CD14-positive monocyte (primary cell): ENCODE measurements around the gene MAST4. TPM values are rescaled to one million over a fixed set of nuclear protein-coding genes. Genes with fewer than 3 reads are reported as not detected.

ENCODE experiments used
- DNase-seq, 3 donors: peaks; one replicate each; pipeline ENCODE4 v3.0.0-alpha.2; 2011 to 2022
- H2AFZ ChIP-seq: 2 replicates; pipeline ENCODE4 v1.6.0; 2012; ENCODE audit warnings: mild to moderate bottlenecking, low read depth, low read length, inconsistent platforms; ENCODE audit not compliant: insufficient read depth, poor library complexity, severe bottlenecking
- H3K27ac ChIP-seq, 2 donors: 1 replicate in 1 of 2; 2 replicates in 1 of 2; pipeline ENCODE4 v1.5.1; 2012 to 2013; ENCODE audit warnings: low read length in 2 of 2, control low read depth in 1 of 2, inconsistent platforms in 1 of 2, low read depth in 1 of 2, mild to moderate bottlenecking in 1 of 2
- H3K27me3 ChIP-seq, 2 donors: one replicate each; pipeline versions ENCODE4 v1.6.0 to v1.6.1; 2011 to 2013; ENCODE audit warnings: low read length in 2 of 2; ENCODE audit not compliant: control insufficient read depth in 2 of 2, insufficient read depth in 2 of 2
- H3K36me3 ChIP-seq, 2 donors: replicated peaks in 1 of 2; 1 replicate in 1 of 2; 2 replicates in 1 of 2; pipeline versions ENCODE4 v1.5.1 to v1.6.1; 2012 to 2013; ENCODE audit warnings: low read length in 2 of 2, control low read depth in 1 of 2, inconsistent platforms in 1 of 2, mild to moderate bottlenecking in 1 of 2; ENCODE audit not compliant: insufficient read depth in 2 of 2, control insufficient read depth in 1 of 2
- H3K4me1 ChIP-seq, 2 donors: 1 replicate in 1 of 2; 2 replicates in 1 of 2; pipeline versions ENCODE4 v1.5.1 to v1.6.1; 2012 to 2013; ENCODE audit warnings: low read length in 2 of 2, control low read depth in 1 of 2, inconsistent platforms in 1 of 2, mild to moderate bottlenecking in 1 of 2, moderate library complexity in 1 of 2; ENCODE audit not compliant: insufficient read depth in 2 of 2, control insufficient read depth in 1 of 2
- H3K4me2 ChIP-seq: replicated peaks from 2 replicates; pipeline ENCODE3; 2012; ENCODE audit warnings: low read length, moderate library complexity, mild to moderate bottlenecking; ENCODE audit not compliant: poor library complexity, severe bottlenecking; ENCODE audit errors: extremely low read depth
- H3K4me3 ChIP-seq, 3 experiments: fragments of 200-600 bp in 1 of 3; sonication (generic) in 1 of 3; replicated peaks in 1 of 3; 1 replicate in 2 of 3; 2 replicates in 1 of 3; pipeline ENCODE4 v1.5.1; 2011 to 2013; ENCODE audit warnings: low read length in 3 of 3, mild to moderate bottlenecking in 3 of 3, control low read depth in 2 of 3, low read depth in 2 of 3, inconsistent platforms in 1 of 3, moderate library complexity in 1 of 3
- H3K79me2 ChIP-seq: 2 replicates; pipeline ENCODE4 v1.6.0; 2012; ENCODE audit warnings: mild to moderate bottlenecking, control low read depth, inconsistent platforms, low read length, moderate library complexity; ENCODE audit not compliant: insufficient read depth
- H3K9ac ChIP-seq: 2 replicates; pipeline ENCODE4 v1.6.0; 2017; ENCODE audit warnings: low read length, mild to moderate bottlenecking; ENCODE audit not compliant: insufficient read depth, poor library complexity, severe bottlenecking
- H3K9me3 ChIP-seq, 2 donors: replicated peaks in 1 of 2; 1 replicate in 1 of 2; 2 replicates in 1 of 2; pipeline versions ENCODE4 v1.5.1 to v1.6.1; 2012 to 2013; ENCODE audit warnings: low read length in 2 of 2, control low read depth in 1 of 2; ENCODE audit not compliant: control insufficient read depth in 1 of 2, insufficient read depth in 1 of 2
- H4K20me1 ChIP-seq: 2 replicates; pipeline ENCODE4 v1.6.0; 2012; ENCODE audit warnings: mild to moderate bottlenecking, low read length, control low read depth, moderate library complexity; ENCODE audit not compliant: insufficient read depth
- H3K27ac Mint-ChIP-seq, 7 donors: one replicate each; pipeline ENCODE4 v1.8.0; 2020; ENCODE audit warnings: mild to moderate bottlenecking in 7 of 7, mixed read lengths in 7 of 7, moderate library complexity in 6 of 7, inconsistent platforms in 2 of 7
- H3K27me3 Mint-ChIP-seq, 3 donors: one replicate each; pipeline ENCODE4 v1.8.0; 2021 to 2022; ENCODE audit warnings: low read depth in 3 of 3, mild to moderate bottlenecking in 3 of 3, mixed read lengths in 3 of 3, moderate library complexity in 3 of 3, inconsistent platforms in 1 of 3
- H3K36me3 Mint-ChIP-seq, 2 donors: one replicate each; pipeline ENCODE4 v1.8.0; 2020; ENCODE audit warnings: mixed read lengths in 2 of 2, inconsistent platforms in 1 of 2, mild to moderate bottlenecking in 1 of 2
- H3K4me1 Mint-ChIP-seq: one replicate; pipeline ENCODE4 v1.8.0; 2020; ENCODE audit warnings: mild to moderate bottlenecking, mixed read lengths
- H3K4me3 Mint-ChIP-seq, 2 donors: one replicate each; pipeline ENCODE4 v1.8.0; 2020; ENCODE audit warnings: mild to moderate bottlenecking in 2 of 2, mixed read lengths in 2 of 2, moderate library complexity in 1 of 2
- H3K9me3 Mint-ChIP-seq, 7 donors: one replicate each; pipeline ENCODE4 v1.8.0; 2020 to 2022; ENCODE audit warnings: mixed read lengths in 7 of 7, mild to moderate bottlenecking in 6 of 7, moderate library complexity in 6 of 7, inconsistent platforms in 2 of 7
- CTCF ChIP-seq: fragments of 200-600 bp; IDR thresholded peaks from one replicate; pipeline ENCODE4 v1.8.0; 2022; ENCODE audit warnings: antibody characterized with exemption, mild to moderate bottlenecking
- WGBS: methylation state at CpG from one replicate; pipeline ENCODE4 v1.1.5; 2013; ENCODE audit warnings: missing lambda C conversion rate; ENCODE audit not compliant: insufficient coverage; 5-methylcytosine and 5-hydroxymethylcytosine counted together
- intact Hi-C, 2 donors: fragments of 100-400 bp; cut with micrococcal nuclease; formaldehyde crosslinking; loops; one replicate each; pipeline versions ENCODE4 v1.15.0 to v1.15.1; 2023
- polyA plus RNA-seq, 3 donors: library from polyadenylated mRNA; depleted of rRNA in 1 of 3; unstranded in 2 of 3; stranded (reverse) in 1 of 3; fragments of 300-500 nt in 2 of 3; fragments of >200 nt in 1 of 3; fragmentation: Illumina TruSeq in 2 of 3; gene quantifications; 1 replicate in 2 of 3; 2 replicates in 1 of 3; pipeline ENCODE4 v1.2.3, GENCODE V29; 2012 to 2021

The MAST4 gene
- polyA plus RNA-seq, 3 donors, result 0.03 to 0.24 TPM; not detected in 1

GRCh38 chr5:66856041-66856805 lies 260.0 kb downstream of the MAST4 start:
- H3K27me3 Mint-ChIP-seq, result peaks cover 2 to 4% (median 3%) of the 10 kb centered on the region in 3 donors
- Histone ChIP-seq H3K9me3 (no peaks in the 10 kb centered on the region), H4K20me1 (no peaks in the 10 kb centered on the region), H3K9ac (no peak overlapping the region), H3K27me3 (no peaks in the 10 kb centered on the region), H3K27ac (no peak overlapping the region), H3K4me3 (no peak overlapping the region), H3K36me3 (no peaks in the 10 kb centered on the region), H3K4me2 (no peak overlapping the region), H3K4me1 (peaks cover 25 to 26% of the 10 kb centered on the region in 2 donors), H2AFZ (no peak overlapping the region), H3K79me2 (no peaks in the 10 kb centered on the region)
- H3K36me3 Mint-ChIP-seq, result no peaks in the 10 kb centered on the region
- no peak overlapping the region for H3K4me3 Mint-ChIP-seq
- peaks cover 0 to 6% (median 0%) of the 10 kb centered on the region in 7 donors for H3K9me3 Mint-ChIP-seq
- intact Hi-C loops, result no loop called here
- no peak for TF ChIP-seq CTCF
- H3K4me1 Mint-ChIP-seq, result peaks cover 35% of the 10 kb centered on the region
- DNase-seq, result no peak
- 50% methylated on average over 2 of the region's 2 CpGs for WGBS
- H3K27ac Mint-ChIP-seq, result peak overlapping the region in 1 of 7 donors; percentile 33

- Histone ChIP-seq H3K27ac (no peak overlapping the region), H2AFZ (no peak overlapping the region), H3K4me3 (no peak overlapping the region), H3K9me3 (no peaks in the 10 kb centered on the region), H3K4me1 (peaks cover 7 to 8% of the 10 kb centered on the region in 2 donors), H3K79me2 (no peaks in the 10 kb centered on the region), H4K20me1 (no peaks in the 10 kb centered on the region), H3K27me3 (no peaks in the 10 kb centered on the region), H3K4me2 (no peak overlapping the region), H3K36me3 (no peaks in the 10 kb centered on the region), H3K9ac (no peak overlapping the region)
- intact Hi-C loops, result no loop called here
- DNase-seq, result no peak
- 70% methylated on average over 2 of the region's 2 CpGs for WGBS
- Mint-ChIP-seq H3K27ac (no peak overlapping the region), H3K4me1 (peaks cover 21% of the 10 kb centered on the region), H3K9me3 (peaks cover 0 to 6% (median 0%) of the 10 kb centered on the region in 7 donors), H3K27me3 (peaks cover 4 to 10% (median 9%) of the 10 kb centered on the region in 3 donors), H3K4me3 (no peak overlapping the region), H3K36me3 (no peaks in the 10 kb centered on the region)
- no peak for TF ChIP-seq CTCF
These were observed 263.3 kb downstream of the MAST4 start for GRCh38 chr5:66859526-66859925.
